ENCODE results near the gene PPP2R2B. TPM values are rescaled to one million over a fixed set of nuclear protein-coding genes. Genes with fewer than 3 reads are reported as not detected.

The PPP2R2B gene
- total and polyA plus RNA-seq, 2 donors (not counting 3 experiments of a cell fraction or from before 2014, with no cell fraction given), result not detected

DNA sequence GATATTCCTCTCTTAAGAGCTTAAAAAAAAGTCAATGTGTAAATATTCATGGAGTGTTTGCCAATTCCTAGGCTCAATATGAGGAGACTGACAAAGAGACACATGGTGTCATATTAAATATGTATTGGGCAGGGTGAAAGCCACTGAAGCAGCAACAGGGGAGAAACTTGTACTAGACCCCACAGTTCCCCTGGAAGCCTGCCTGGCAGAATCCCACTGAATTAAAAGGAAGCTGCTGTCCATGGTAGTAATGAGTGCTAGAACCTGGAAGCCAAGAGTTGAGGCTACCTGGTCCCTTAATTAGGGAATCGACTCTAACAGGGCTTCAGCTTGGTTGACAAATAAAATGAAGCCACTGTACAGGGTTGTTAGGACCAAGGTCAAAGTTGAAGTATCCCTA lies 233.2 kb downstream of the PPP2R2B start:
- Histone ChIP-seq H3K9me1 (replicated peaks; ENCODE audit: control insufficient read depth, extremely low read depth, insufficient read depth, low read length) (no peaks in the 10 kb centered on the region), H4K20me1 (replicated peaks; ENCODE audit: control insufficient read depth, extremely low read depth, insufficient read depth, low read length) (no peaks in the 10 kb centered on the region), H3K79me2 (ENCODE audit: control insufficient read depth, insufficient read depth, low read length) (no peaks in the 10 kb centered on the region), H3K36me3 (ENCODE audit: control insufficient read depth in 2 of 2, extremely low read depth in 1 of 2, insufficient read depth in 2 of 2, low read length in 2 of 2) (no peaks in the 10 kb centered on the region), H3K4me2 (ENCODE audit: insufficient read depth, low read length) (no peak overlapping the region), H2AFZ (ENCODE audit: low read depth, low read length) (no peak overlapping the region), H3K9me3 (replicated peaks; ENCODE audit: control insufficient read depth, insufficient read depth, low read length) (no peaks in the 10 kb centered on the region), H3K4me1 (ENCODE audit: control insufficient read depth, extremely low read depth, insufficient read depth, low read length) (no peaks in the 10 kb centered on the region), H3K27ac (ENCODE audit: insufficient read depth, low read depth, low read length) (no peak overlapping the region), H3K9ac (replicated peaks; ENCODE audit: extremely low read depth, insufficient read depth, low read length) (no peak overlapping the region), H3K4me3 (replicated peaks in 1 of 3; ENCODE audit: insufficient read depth in 1 of 3, low read depth in 1 of 3, low read length in 3 of 3) (no peak overlapping the region), H3K27me3 (ENCODE audit: control insufficient read depth in 2 of 2, insufficient read depth in 2 of 2, low read length in 2 of 2) (no peaks in the 10 kb centered on the region)
- no peak for FAIRE-seq
- no TSS peak for BruUV-seq (replicated peaks)
- CTCF ChIA-PET, result interaction anchor here (1.2 kb wide), 1 partner anchor 320 kb away, joined by 3 read pairs; no protein-coding TSS in a partner anchor
- no peak for DNase-seq (ENCODE audit: low read depth, low spot score)
- intact Hi-C loops (cut with micrococcal nuclease) (no loop called here), dilution Hi-C loops (cut with MboI; ENCODE audit: extremely low pct_ligation_motif_present, low sequenced_read_pairs) (no loop called here)
- TF ChIP-seq MAX (IDR thresholded peaks at IDR 0.05; ENCODE audit: insufficient read depth, insufficient read length), result no peak
- no peak for TF ChIP-seq FOS (IDR thresholded peaks at IDR 0.05; ENCODE audit: borderline replicate concordance, insufficient read depth, low read length)
- TF ChIP-seq JUN (IDR thresholded peaks at IDR 0.05; ENCODE audit: borderline replicate concordance, insufficient read depth, insufficient read length, low read depth), result no peak
- no peak for TF ChIP-seq GATA2 (IDR thresholded peaks at IDR 0.05; ENCODE audit: insufficient read depth, insufficient read length, low read depth, low read length)
- TF ChIP-seq POLR2AphosphoS5 (IDR thresholded peaks at IDR 0.05; ENCODE audit: insufficient read depth, low read depth, low read length), result no peak
- no peak for TF ChIP-seq POLR2A (IDR thresholded peaks at IDR 0.05; ENCODE audit: low read depth, low read length)
- no peak for TF ChIP-seq EZH2 (IDR thresholded peaks at IDR 0.05; ENCODE audit: borderline replicate concordance, low read depth, low read length, severe bottlenecking)
- POLR2A ChIA-PET, result no interaction called here

DNA sequence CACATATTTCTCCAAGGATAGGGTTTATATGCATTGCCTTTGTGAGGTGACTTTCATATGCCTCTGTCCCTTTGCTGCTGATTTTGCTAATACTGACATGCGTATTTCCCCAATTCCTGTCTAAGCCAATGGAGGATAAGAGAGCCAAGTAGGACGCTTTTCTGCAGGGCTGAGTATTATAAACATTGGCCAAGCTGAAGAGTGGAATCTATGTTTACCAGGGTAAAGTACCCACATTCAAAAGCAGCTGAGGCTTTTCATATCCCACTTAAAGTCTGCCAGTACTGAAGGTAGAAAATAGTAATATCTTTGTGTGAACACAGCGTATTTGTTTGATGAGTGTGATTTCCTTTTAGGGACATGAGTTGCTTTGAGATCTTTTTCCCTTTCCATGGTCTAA lies 233.7 kb downstream of the PPP2R2B start:
- no peaks in the 10 kb centered on the region for H4K20me1 ChIP-seq (replicated peaks; ENCODE audit: control insufficient read depth, extremely low read depth, insufficient read depth, low read length)
- H3K79me2 ChIP-seq (ENCODE audit: control insufficient read depth, insufficient read depth, low read length), result no peaks in the 10 kb centered on the region
- no peaks in the 10 kb centered on the region for H3K4me1 ChIP-seq (ENCODE audit: control insufficient read depth, extremely low read depth, insufficient read depth, low read length)
- H3K4me2 ChIP-seq (ENCODE audit: insufficient read depth, low read length), result no peak overlapping the region
- no peaks in the 10 kb centered on the region for H3K27me3 ChIP-seq (ENCODE audit: control insufficient read depth in 2 of 2, insufficient read depth in 2 of 2, low read length in 2 of 2)
- intact Hi-C loops (cut with micrococcal nuclease), result no loop called here
- CTCF ChIA-PET, result interaction anchor here (1.2 kb wide), 1 partner anchor 321 kb away, joined by 3 read pairs; no protein-coding TSS in a partner anchor
- H3K36me3 ChIP-seq (ENCODE audit: control insufficient read depth in 2 of 2, extremely low read depth in 1 of 2, insufficient read depth in 2 of 2, low read length in 2 of 2), result no peaks in the 10 kb centered on the region
- dilution Hi-C loops (cut with MboI; ENCODE audit: extremely low pct_ligation_motif_present, low sequenced_read_pairs), result no loop called here
- FAIRE-seq (no peak), DNase-seq (ENCODE audit: low read depth, low spot score) (no peak)
- POLR2A ChIA-PET, result no interaction called here
- H3K4me3 ChIP-seq (replicated peaks in 1 of 3; ENCODE audit: insufficient read depth in 1 of 3, low read depth in 1 of 3, low read length in 3 of 3), result no peak overlapping the region
- no peak overlapping the region for H2AFZ ChIP-seq (ENCODE audit: low read depth, low read length)
- H3K27ac ChIP-seq (ENCODE audit: insufficient read depth, low read depth, low read length), result no peak overlapping the region
- H3K9me1 ChIP-seq (replicated peaks; ENCODE audit: control insufficient read depth, extremely low read depth, insufficient read depth, low read length), result no peaks in the 10 kb centered on the region
- no peak for TF ChIP-seq POLR2AphosphoS5 (IDR thresholded peaks at IDR 0.05; ENCODE audit: insufficient read depth, low read depth, low read length)
- TF ChIP-seq JUN (IDR thresholded peaks at IDR 0.05; ENCODE audit: borderline replicate concordance, insufficient read depth, insufficient read length, low read depth), result no peak
- TF ChIP-seq POLR2A (IDR thresholded peaks at IDR 0.05; ENCODE audit: low read depth, low read length), result no peak
- no peak for TF ChIP-seq GATA2 (IDR thresholded peaks at IDR 0.05; ENCODE audit: insufficient read depth, insufficient read length, low read depth, low read length)
- TF ChIP-seq MAX (IDR thresholded peaks at IDR 0.05; ENCODE audit: insufficient read depth, insufficient read length), result no peak
- TF ChIP-seq MYC (IDR thresholded peaks at IDR 0.05; ENCODE audit: low read depth, low read length), result no peak
- no peak for TF ChIP-seq EZH2 (IDR thresholded peaks at IDR 0.05; ENCODE audit: borderline replicate concordance, low read depth, low read length, severe bottlenecking)
- no peak for TF ChIP-seq FOS (IDR thresholded peaks at IDR 0.05; ENCODE audit: borderline replicate concordance, insufficient read depth, low read length)
- TF ChIP-seq, protein P1, sequence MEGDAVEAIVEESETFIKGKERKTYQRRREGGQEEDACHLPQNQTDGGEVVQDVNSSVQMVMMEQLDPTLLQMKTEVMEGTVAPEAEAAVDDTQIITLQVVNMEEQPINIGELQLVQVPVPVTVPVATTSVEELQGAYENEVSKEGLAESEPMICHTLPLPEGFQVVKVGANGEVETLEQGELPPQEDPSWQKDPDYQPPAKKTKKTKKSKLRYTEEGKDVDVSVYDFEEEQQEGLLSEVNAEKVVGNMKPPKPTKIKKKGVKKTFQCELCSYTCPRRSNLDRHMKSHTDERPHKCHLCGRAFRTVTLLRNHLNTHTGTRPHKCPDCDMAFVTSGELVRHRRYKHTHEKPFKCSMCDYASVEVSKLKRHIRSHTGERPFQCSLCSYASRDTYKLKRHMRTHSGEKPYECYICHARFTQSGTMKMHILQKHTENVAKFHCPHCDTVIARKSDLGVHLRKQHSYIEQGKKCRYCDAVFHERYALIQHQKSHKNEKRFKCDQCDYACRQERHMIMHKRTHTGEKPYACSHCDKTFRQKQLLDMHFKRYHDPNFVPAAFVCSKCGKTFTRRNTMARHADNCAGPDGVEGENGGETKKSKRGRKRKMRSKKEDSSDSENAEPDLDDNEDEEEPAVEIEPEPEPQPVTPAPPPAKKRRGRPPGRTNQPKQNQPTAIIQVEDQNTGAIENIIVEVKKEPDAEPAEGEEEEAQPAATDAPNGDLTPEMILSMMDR (IDR thresholded peaks at IDR 0.05; ENCODE audit: extremely low read depth in 1 of 2, insufficient read depth in 1 of 2, low read depth in 1 of 2, low read length in 2 of 2), result no peak
- BruUV-seq (replicated peaks), result no TSS peak
- no peak overlapping the region for H3K9ac ChIP-seq (replicated peaks; ENCODE audit: extremely low read depth, insufficient read depth, low read length)
- H3K9me3 ChIP-seq (replicated peaks; ENCODE audit: control insufficient read depth, insufficient read depth, low read length), result no peaks in the 10 kb centered on the region
